ENCODE data around the gene TENT5A. TPM values are rescaled to one million over a fixed set of nuclear protein-coding genes. Genes with fewer than 3 reads are reported as not detected.

Gene TENT5A
- total RNA-seq, 4 donors from 2014 or later, result 5.6 to 42.1 (median 34.2) TPM

DNA sequence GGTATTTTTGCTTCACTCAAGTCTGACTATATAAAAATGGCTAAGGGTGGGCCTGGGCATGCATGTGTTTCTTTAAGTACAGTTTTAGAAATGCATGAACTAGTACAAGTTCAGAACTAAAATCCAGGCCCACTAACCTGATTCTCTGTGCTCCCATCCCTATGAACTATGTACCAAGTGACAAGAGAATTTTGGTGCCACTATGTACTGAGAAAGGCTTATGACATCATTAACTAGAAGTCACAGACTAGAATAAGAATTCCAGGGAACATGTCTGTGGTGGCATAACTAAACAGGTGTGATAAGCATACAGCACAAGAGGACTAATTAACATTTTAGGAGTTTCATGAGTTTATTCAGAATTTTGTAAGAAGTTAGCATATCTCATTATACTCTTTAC, 16.1 kb downstream of the TENT5A start:
- TF ChIP-seq CTCF (IDR thresholded peaks at IDR 0.05) (no peak), POLR2A (IDR thresholded peaks at IDR 0.05) (no peak), EP300 (IDR thresholded peaks at IDR 0.05; ENCODE audit: low read depth) (no peak)
- no peak for DNase-seq
- intact Hi-C loops (cut with DNase I; ENCODE audit: low total_unique reads), result no loop called here
- H3K4me3 ChIP-seq, result no peak overlapping the region
- no peaks in the 10 kb centered on the region for H3K36me3 ChIP-seq
- H3K4me1 ChIP-seq, result no peaks in the 10 kb centered on the region
- H3K9me3 ChIP-seq, result no peaks in the 10 kb centered on the region
- in situ Hi-C loops (cut with MboI; ENCODE audit: low pct_ligation_motif_present in 1 of 4, low pct_unique_long_range_greater_than_20kb in 1 of 4, low sequenced_read_pairs in 3 of 4), result loop anchor here in 1 of 4 donors (25.0 kb wide), 1 partner anchor 1124 kb away; no protein-coding TSS in a partner anchor
- H3K27ac ChIP-seq, result no peak overlapping the region
- H3K27me3 ChIP-seq, result no peaks in the 10 kb centered on the region

- Histone ChIP-seq H3K4me3 (no peak overlapping the region), H3K4me1 (no peaks in the 10 kb centered on the region), H3K36me3 (no peaks in the 10 kb centered on the region), H3K9me3 (no peaks in the 10 kb centered on the region), H3K27me3 (no peaks in the 10 kb centered on the region), H3K27ac (no peak overlapping the region)
- TF ChIP-seq POLR2A (IDR thresholded peaks at IDR 0.05), result no peak
- no peak for TF ChIP-seq EP300 (IDR thresholded peaks at IDR 0.05; ENCODE audit: low read depth)
- TF ChIP-seq POLR2AphosphoS5 (IDR thresholded peaks at IDR 0.05), result no peak
- TF ChIP-seq CTCF (IDR thresholded peaks at IDR 0.05), result no peak
- 75 to 86% methylated on average over 1 of the region's 1 CpG for WGBS, 2 donors (ENCODE audit: low coverage in 1 of 2)
- in situ Hi-C loops (cut with MboI; ENCODE audit: low pct_ligation_motif_present in 1 of 4, low pct_unique_long_range_greater_than_20kb in 1 of 4, low sequenced_read_pairs in 3 of 4) (loop anchor here in 1 of 4 donors (25.0 kb wide), 1 partner anchor 1124 kb away; no protein-coding TSS in a partner anchor), intact Hi-C loops (cut with DNase I; ENCODE audit: low total_unique reads) (no loop called here)
- DNase-seq, result no peak
These were observed 16.6 kb downstream of the TENT5A start for GRCh38 chr6:81735756-81736380.

GRCh38 chr6:81734500-81735150, 17.9 kb downstream of the TENT5A start:
- Histone ChIP-seq H3K36me3 (no peaks in the 10 kb centered on the region), H3K9me3 (no peaks in the 10 kb centered on the region), H3K27me3 (no peaks in the 10 kb centered on the region), H3K27ac (no peak overlapping the region), H3K4me3 (no peak overlapping the region), H3K4me1 (no peaks in the 10 kb centered on the region)
- 91 to 96% methylated on average over 2 of the region's 2 CpGs for WGBS, 2 donors (ENCODE audit: low coverage in 1 of 2)
- intact Hi-C loops (cut with DNase I; ENCODE audit: low total_unique reads), result no loop called here
- in situ Hi-C loops (cut with MboI; ENCODE audit: low pct_ligation_motif_present in 1 of 4, low pct_unique_long_range_greater_than_20kb in 1 of 4, low sequenced_read_pairs in 3 of 4), result loop anchor here in 1 of 4 donors (25.0 kb wide), 1 partner anchor 1122 kb away; no protein-coding TSS in a partner anchor
- no peak for TF ChIP-seq POLR2A (IDR thresholded peaks at IDR 0.05)
- no peak for TF ChIP-seq EP300 (IDR thresholded peaks at IDR 0.05; ENCODE audit: low read depth)
- TF ChIP-seq CTCF (IDR thresholded peaks at IDR 0.05), result no peak
- no peak for TF ChIP-seq POLR2AphosphoS5 (IDR thresholded peaks at IDR 0.05)
- DNase-seq, result no peak

DNA sequence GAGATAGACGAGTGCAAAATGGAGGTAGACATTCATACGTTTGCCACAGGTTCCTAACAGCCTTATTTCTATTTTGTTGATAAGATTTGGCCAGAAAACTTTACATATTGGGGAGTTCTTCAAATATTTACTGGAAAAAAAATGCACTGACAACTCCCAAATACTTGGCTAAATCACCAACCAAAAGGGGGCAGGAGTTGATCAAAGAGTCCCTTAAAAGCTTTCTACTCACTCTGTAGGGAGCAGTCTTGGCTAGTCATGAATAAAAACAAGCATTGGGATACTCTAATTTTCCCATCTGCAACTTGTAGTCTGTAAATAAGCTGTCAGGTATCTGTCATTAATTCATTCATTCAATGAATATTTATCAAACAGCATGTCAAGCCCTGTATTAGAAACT, 18.4 kb downstream of the TENT5A start:
- Histone ChIP-seq H3K9me3 (no peaks in the 10 kb centered on the region), H3K4me3 (no peak overlapping the region), H3K4me1 (no peaks in the 10 kb centered on the region), H3K36me3 (no peaks in the 10 kb centered on the region), H3K27me3 (no peaks in the 10 kb centered on the region), H3K27ac (no peak overlapping the region)
- in situ Hi-C loops (cut with MboI; ENCODE audit: low pct_ligation_motif_present in 1 of 4, low pct_unique_long_range_greater_than_20kb in 1 of 4, low sequenced_read_pairs in 3 of 4) (loop anchor here in 1 of 4 donors (25.0 kb wide), 1 partner anchor 1122 kb away; no protein-coding TSS in a partner anchor), intact Hi-C loops (cut with DNase I; ENCODE audit: low total_unique reads) (no loop called here)
- 78 to 81% methylated on average over 2 of the region's 2 CpGs for WGBS, 2 donors (ENCODE audit: low coverage in 1 of 2)
- TF ChIP-seq POLR2AphosphoS5 (IDR thresholded peaks at IDR 0.05), result no peak
- no peak for TF ChIP-seq POLR2A (IDR thresholded peaks at IDR 0.05)
- no peak for TF ChIP-seq CTCF (IDR thresholded peaks at IDR 0.05)
- TF ChIP-seq EP300 (IDR thresholded peaks at IDR 0.05; ENCODE audit: low read depth), result no peak
- no peak for DNase-seq
